OCI-LY7 (cell line): ENCODE measurements around the gene DEFB131A.
"Not testable (repeated sequence)": the region's sequence is repeated elsewhere in the genome, so short reads cannot be mapped to it uniquely, and the experiment has no call there.

Experiments
- EZH2phosphoT487 ChIP-seq: fragments of 200-600 bp; sonication (generic); IDR thresholded peaks from 2 replicates; pipeline ENCODE4 v1.6.1; 2018; ENCODE audit warnings: low read depth, borderline replicate concordance, mild to moderate bottlenecking, mixed run types, antibody characterized with exemption, low read length, moderate library complexity, mixed read lengths
- TF ChIP-seq, protein P1 (sequence below): fragments of 200-600 bp; sonication (generic); conservative IDR thresholded peaks from 2 replicates; pipeline ENCODE4 v1.5.1; 2014; ENCODE audit warnings: mild to moderate bottlenecking, antibody characterized with exemption, low read length, moderate library complexity, mixed read lengths

DNA sequence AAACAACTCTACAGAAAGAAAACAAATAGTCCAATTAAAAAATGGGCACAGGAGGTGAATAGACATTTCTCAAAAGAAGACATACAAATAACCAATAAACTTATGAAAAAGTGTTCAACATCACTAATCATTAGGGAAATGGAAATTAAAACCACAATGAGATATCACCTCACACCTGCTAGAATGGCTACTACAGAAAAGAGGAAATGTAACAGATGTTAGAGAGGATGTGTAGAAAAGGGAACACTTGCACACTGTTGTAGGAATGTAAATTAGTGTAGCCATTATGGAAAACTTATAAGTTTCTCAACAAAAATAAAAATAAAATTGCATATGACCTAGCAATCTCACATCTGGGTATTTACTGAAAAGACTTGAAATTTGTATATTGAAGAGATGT lies 7.5 kb upstream of the DEFB131A start:
- TF ChIP-seq, protein P1, sequence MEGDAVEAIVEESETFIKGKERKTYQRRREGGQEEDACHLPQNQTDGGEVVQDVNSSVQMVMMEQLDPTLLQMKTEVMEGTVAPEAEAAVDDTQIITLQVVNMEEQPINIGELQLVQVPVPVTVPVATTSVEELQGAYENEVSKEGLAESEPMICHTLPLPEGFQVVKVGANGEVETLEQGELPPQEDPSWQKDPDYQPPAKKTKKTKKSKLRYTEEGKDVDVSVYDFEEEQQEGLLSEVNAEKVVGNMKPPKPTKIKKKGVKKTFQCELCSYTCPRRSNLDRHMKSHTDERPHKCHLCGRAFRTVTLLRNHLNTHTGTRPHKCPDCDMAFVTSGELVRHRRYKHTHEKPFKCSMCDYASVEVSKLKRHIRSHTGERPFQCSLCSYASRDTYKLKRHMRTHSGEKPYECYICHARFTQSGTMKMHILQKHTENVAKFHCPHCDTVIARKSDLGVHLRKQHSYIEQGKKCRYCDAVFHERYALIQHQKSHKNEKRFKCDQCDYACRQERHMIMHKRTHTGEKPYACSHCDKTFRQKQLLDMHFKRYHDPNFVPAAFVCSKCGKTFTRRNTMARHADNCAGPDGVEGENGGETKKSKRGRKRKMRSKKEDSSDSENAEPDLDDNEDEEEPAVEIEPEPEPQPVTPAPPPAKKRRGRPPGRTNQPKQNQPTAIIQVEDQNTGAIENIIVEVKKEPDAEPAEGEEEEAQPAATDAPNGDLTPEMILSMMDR = not testable (repeated sequence)
- not testable (repeated sequence) for TF ChIP-seq EZH2phosphoT487
